ENCODE results near the gene SNUPN. TPM values are rescaled to one million over a fixed set of nuclear protein-coding genes. Genes with fewer than 3 reads are reported as not detected.
"Not testable (repeated sequence)": the region's sequence is repeated elsewhere in the genome, so short reads cannot be mapped to it uniquely, and the experiment has no call there.

The SNUPN gene
- total RNA-seq, 1 donor from 2014 or later, result 39.6 TPM

GRCh38 chr15:75637245-75638009 is 11.9 kb upstream of the SNUPN start:
- intact Hi-C loops (cut with micrococcal nuclease), result no loop called here

- intact Hi-C loops (cut with micrococcal nuclease), result no loop called here
These were observed 10.5 kb upstream of the SNUPN start for GRCh38 chr15:75636026-75636425.

DNA sequence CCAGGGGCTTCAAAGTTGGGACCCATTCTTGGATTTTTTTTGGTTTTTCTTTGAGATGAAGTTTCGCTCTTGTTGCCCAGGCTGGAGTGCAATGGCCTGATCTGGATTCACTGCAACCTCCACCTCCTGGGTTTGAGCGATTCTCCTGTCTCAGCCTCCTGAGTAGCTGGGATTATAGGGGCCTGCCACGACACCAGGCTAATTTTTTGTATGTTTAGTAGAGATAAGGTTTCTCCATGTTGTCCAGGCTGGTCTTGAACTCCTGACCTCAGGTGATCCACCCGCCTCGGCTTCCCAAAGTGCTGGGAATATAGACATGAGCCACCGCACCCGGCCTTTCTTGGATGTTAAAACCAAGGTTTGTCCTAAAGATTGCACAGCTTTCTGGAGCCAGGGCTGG is 8.4 kb upstream of the SNUPN start:
- intact Hi-C loops (cut with micrococcal nuclease), result not testable (repeated sequence)

GRCh38 chr15:75631935-75632334 is 6.4 kb upstream of the SNUPN start:
- intact Hi-C loops (cut with micrococcal nuclease), result no loop called here

- intact Hi-C loops (cut with micrococcal nuclease), result no loop called here
These were observed 3.0 kb downstream of the SNUPN start for GRCh38 chr15:75622505-75622904.

DNA sequence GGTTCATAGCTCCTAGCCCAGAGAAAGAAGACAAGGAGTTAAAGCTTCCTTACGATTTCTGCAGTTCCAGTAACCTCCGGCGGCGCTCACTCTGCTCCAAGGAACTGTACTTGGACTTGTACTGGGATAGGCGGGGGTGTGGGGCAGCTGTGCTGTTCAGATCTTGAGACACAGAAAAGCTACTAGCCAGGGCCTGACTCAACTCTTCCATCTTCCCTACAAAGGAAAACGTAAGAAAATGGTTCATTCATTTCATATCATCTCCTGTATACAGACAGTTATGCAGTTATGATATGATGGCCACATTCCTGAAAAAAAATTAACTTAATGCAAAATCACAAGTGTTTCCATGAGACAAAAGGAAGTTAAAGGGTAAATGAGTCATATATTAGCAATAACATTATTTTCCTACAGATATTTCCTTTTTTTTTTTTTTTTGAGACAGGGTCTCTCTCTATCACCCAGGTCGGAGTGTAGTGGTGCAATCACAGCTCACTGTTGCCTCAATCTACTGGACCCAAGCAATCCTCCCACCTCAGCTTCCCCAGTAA is 4.6 kb downstream of the SNUPN start:
- intact Hi-C loops (cut with micrococcal nuclease), result no loop called here

DNA sequence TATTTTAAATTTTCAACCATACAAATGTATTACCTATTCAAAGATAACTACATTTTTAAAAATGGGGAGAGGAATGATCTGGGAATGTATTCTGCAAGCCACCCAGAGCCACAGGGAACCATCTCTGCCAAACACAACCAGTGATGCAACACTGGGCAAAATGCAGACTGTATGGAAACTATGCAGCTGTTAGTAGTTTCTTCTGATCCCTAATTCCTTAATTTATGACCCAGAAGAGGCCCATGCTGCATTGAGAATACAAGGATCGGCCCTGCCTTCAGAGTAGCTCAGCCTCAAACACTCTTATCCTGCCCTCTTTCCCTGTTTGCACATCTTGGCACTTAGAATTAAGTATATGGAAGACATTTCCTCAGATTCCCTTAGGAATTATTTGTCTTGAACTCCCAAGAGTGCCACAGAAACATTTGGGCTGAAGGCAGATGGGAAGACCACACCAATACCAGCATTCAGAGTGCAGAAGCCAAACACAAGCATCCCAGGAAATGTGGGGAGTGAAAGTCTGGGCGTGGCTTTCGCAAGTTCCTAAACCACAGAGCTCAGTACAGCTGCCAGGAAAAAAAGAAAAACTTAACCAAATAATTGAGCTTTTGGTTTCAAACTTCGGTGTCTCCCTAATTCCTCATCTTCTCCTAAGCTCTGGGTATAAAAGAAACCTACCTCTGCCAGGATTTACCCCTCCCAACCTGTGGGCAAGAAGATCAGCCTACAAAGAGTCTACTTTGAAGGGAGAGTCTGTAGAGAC is 5.3 kb downstream of the SNUPN start:
- intact Hi-C loops (cut with micrococcal nuclease), result no loop called here

DNA sequence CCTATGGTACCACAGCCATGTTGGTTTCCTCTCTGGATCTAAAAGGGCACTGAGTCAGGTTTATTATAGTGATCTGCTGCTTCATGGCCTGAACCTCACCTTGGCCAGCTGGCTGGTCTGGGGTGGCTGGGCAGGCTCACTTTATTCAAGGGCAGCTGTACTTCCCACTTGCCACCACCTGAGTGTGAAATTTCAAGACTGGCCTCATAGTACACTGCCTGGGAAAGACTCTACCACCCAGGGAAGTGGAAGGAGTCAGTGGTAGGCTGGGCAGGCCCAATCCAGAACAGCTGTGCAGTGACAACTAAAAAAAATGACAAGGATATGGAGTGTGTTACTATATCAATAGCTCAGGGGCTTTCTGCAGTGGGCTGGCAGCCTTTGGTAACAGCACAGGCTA is 8.8 kb downstream of the SNUPN start:
- intact Hi-C loops (cut with micrococcal nuclease), result no loop called here

- intact Hi-C loops (cut with micrococcal nuclease), result no loop called here
These were observed 18.5 kb downstream of the SNUPN start for GRCh38 chr15:75606711-75607699.

- intact Hi-C loops (cut with micrococcal nuclease), result no loop called here
These were observed 19.5 kb downstream of the SNUPN start for GRCh38 chr15:75606026-75606425.

DNA sequence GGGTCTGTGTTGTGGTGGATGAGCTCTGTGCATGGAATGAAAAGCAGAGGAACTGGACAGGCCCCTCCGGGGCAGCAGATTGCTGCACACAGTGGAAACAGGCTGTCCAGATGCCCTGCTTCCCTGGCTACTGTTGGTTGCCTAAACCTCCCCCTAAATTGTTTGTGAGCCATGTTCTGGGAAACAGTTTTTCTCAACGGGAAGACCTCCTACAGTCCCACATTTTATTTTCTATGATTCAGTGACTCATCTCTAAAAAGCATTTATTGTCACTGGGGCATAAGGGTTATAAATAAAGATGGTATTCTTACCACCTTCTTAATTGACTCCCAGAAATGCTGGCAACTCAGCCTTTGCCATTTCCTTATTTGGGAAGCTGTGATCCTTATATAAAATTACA is 26.1 kb downstream of the SNUPN start:
- intact Hi-C loops (cut with micrococcal nuclease), result no loop called here

DNA sequence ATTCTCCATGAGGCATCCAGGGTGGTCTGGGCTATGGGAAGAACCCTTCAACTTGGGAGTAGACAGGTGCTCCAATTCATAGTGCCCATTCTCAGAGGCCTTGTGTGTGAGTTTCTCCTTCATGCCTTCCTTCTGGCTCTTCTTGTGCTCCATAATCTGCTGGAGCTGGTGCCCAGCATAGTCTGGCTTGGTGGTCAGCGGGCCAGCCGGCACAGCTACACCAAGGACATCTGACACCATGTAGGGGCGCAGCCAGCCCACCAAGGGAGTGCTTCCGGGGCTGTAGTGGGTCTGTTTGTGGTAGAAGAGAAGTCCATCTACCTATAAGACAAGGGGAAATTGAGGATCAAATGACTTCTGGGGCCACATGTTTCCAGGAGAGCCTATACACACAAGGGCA is 27.2 kb downstream of the SNUPN start:
- intact Hi-C loops (cut with micrococcal nuclease), result no loop called here

- intact Hi-C loops (cut with micrococcal nuclease), result loop anchor here (1.0 kb wide), 1 partner anchor 42 kb away; the partner anchor contains the start of gene IMP3
These were observed 27.7 kb downstream of the SNUPN start for GRCh38 chr15:75597667-75598341.

DNA sequence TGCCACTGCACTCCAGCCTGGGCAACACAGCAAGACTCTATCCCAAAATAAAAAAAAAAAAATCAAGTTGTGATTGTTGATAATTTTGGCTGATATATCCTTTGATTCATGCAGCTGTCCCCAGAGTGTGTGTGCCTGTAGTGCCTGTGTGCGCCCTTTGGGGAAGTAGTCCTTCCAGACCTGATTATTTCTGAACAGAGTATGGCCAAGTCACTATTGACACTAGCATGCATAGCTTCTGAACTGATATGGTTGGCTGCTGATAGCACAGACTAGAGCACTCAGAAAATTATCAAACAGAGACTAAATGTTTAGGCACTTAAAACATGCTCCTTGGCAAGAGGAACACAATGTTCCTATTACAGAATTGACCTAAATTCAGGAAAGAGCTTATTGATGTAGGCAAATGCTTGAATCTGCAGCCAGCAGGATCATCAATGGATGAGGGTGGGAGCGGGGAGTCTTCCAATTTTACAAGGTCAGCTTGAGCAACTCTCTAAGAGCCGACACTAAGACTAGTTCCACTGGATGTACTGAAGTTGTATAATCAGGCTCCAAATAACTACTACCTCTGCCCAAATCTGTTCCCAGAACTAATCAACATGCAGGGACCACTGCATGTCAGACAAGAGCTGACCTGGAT is 28.7 kb downstream of the SNUPN start:
- intact Hi-C loops (cut with micrococcal nuclease), result loop anchor here (1.0 kb wide), 1 partner anchor 43 kb away; the partner anchor contains the start of gene IMP3

GRCh38 chr15:75594276-75594675 is 31.2 kb downstream of the SNUPN start:
- intact Hi-C loops (cut with micrococcal nuclease), result no loop called here

GRCh38 chr15:75591655-75592364 is 33.7 kb downstream of the SNUPN start:
- intact Hi-C loops (cut with micrococcal nuclease), result no loop called here

DNA sequence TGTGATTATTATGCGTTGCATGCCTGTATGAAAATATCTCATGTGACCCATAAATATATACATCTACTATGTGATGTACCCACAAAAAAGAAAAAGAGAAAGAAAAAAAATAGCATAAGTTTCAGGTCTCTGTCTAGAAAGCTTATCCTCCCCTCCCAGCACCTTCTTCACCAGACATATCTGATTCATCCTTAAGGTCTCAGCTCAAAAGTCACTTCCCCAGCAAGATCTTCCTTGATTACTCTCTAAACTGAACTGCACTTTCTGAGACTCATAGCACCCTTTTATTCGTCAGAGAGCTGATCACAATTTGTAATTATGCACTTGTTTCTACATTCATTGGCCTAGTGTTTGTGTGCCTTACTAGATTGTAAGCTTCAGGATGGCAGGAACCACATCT is 35.3 kb downstream of the SNUPN start:
- intact Hi-C loops (cut with micrococcal nuclease), result no loop called here

- intact Hi-C loops (cut with micrococcal nuclease), result no loop called here
These were observed 36.5 kb downstream of the SNUPN start for GRCh38 chr15:75589071-75589470.

DNA sequence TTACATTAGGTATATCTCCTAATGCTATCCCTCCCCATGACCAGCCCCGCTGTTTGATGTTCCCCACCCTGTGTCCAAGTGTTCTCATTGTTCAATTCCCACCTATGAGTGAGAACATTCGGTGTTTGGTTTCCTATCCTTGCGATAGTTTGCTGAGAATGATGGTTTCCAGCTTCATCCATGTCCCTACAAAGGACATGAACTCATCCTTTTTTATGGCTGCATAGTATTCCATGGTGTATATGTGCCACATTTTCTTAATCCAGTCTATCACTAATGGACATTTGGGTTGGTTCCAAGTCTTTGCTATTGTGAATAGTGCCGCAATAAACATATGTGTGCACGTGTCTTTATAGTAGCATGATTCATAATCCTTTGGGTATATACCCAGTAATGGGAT is 39.1 kb downstream of the SNUPN start:
- intact Hi-C loops (cut with micrococcal nuclease), result not testable (repeated sequence)

Measured in T-helper 2 cell treated with Interferon-gamma antibody and Interleukin-4, amounts not matched to agents 100 ng/mL and 5 ng/mL, for 36 hours (primary cell).